Globus pallidus (tissue), 1 donor: ENCODE data around the gene PRSS56.

Source experiments
- DNase-seq: peaks from one replicate; pipeline ENCODE4 v3.0.0-alpha.2; 2015; ENCODE audit warnings: low spot score

PRSS56 gene

DNA sequence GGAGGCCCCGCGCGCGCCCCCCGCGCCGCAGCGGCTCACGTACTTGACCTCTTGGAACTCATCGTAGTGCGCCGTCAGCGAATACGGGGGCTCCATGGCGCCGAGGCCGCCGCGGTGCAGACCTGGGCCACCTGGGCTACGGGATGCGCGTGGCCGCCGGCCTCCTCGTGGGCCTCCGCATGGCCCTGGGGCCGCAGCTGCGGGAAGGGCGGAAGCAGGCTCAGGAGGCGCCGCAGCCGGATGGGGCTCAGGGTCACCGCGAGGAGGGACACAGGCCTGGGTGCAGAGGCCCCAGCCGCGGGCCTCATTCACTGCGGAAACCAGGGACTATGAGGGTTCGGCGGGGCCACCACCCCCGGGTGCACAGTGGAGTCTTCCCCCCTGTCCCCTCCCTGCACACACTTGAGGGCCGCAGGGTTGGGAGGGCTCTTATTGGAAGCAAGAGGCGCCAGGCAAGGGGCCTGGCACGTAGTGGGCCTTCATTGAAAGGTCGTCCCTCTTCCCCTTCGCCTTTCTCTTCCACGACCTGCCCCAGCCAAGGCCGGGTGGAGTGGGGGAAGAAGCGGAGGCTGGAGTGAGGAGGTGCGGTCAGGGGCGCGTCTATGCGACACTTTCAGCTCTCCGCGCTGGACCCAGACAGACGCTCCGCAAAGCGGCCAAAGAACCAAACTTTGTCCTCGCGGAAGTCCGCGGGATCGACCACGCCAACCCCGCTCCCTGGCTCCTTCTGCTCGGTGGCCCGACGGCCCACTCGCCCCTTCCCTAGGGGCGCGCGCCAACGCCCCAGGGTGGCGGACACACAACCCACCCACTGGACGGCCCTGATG is 33.4 kb upstream of the PRSS56 start:
- no peak for DNase-seq

GRCh38 chr2:232487385-232488096 is 32.6 kb upstream of the PRSS56 start, which contains the start of gene ECEL1:
TSS of gene ECEL1 (minus strand) at chr2:232487834. CDS start at chr2:232486653, 1,181 bp downstream.
- no peak for DNase-seq

DNA sequence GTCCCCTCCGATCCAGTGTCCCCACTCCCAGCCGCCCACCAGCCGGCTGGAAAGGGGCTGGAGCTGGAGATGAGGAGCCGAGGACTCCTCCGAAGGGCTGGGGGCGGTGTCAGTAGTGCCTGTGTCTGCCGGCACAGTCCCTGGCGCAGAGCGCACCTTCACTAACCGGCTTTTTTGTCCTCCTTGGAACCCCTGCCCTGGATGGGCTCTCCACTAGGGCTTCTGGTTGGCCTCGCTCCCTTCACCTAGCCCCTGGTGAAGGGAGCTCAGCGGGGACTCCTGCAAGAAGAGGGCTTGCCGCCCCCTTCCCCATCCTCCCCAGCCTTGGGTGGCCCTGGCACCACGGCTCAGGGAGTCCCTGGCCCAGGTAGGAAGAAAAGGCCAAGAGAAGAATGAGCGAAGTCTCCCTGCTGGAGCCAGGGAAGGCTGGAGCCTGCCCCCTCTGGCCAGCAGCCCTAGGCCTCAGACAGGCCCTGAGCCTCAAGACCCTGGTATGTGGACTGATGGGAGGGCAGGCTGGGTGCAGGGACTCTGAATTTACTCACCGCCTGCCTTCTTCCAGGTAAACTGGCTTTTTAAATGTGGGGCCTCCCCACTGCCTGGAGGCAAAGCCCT is 32.0 kb upstream of the PRSS56 start:
- no peak for DNase-seq

GRCh38 chr2:232488721-232489300 is 31.4 kb upstream of the PRSS56 start:
- DNase-seq, result no peak

DNA sequence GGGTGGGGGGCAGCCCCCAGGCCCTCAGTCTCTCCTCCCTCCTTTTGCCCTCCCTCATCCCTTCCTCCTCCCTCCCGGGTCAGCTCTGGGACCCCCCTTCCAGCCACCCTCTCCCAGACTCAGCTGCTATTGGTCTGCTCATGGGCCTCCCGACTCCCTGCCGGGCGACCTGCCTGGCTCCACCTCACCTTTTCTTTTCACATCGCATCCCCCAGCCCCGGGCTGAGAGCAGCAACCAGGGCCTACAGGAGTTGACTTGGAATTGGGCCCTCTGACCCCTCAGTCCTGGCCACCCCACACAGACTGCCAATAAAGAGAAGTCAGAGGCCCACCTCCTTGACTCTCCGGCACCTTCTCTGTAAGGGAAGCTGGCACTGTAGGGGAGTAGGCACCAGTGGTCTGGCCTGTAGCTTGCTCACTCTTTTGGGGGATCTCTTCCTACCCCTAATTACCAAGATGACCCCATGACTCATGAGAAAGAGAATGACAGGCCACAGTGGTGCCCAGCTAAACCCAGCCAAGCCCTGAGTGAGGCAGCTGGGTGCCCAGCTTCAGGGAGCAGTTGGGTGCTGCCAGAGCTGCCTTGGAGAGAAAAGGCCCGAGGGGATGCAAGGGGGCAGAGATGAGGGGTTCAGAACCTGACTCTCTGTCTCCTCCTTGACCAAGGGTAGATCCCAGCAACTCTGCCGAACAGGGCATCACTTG is 30.5 kb upstream of the PRSS56 start:
- DNase-seq, result no peak

DNA sequence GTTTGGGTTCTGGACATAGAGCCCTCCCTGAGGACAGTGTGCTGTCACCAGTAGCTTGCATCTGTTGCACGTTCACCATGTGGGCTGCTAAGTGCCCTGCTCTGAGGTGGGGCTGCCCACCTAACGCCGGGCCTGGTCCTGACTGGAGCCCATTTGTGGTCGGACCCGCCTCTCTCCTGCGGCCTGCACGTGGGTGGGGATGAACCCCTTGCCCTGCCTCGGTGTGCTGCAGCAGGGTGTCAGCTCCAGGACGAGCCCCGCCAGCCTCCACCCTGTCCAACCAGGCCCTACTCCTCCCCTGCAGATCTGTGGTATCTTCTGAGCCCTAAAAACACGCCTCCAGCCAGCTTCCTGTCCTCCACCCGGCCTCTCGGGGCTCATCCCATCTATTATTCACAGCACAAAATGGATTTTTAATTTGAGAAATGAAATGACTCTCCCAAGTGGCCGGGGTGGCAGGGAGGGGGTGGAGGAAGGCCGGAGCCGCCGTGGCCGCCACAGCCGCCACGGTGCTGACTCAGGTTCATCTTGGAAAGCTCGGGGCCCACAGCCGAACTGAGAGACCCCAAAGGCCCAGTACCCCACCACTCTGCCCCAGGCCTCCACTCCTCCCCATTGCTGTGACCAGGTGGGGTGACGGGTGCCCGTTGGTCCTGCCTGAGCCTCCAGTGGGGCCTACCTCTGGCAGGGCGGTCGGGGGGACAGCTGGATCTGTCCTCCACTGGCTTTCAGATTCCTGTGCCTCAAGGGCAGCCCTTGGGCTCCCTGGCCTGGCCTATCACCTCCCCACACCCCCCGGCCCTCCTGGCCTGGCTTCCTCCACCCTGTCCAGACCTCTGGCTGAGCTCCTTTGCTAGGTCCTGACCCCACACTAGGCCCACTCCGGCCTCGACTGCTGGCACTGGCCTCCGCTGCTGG is 29.7 kb upstream of the PRSS56 start:
- DNase-seq, result no peak

GRCh38 chr2:232491139-232491780 is 28.9 kb upstream of the PRSS56 start:
- DNase-seq, result no peak

- no peak for DNase-seq
Measured at GRCh38 chr2:232492236-232492848, 27.8 kb upstream of the PRSS56 start.

DNA sequence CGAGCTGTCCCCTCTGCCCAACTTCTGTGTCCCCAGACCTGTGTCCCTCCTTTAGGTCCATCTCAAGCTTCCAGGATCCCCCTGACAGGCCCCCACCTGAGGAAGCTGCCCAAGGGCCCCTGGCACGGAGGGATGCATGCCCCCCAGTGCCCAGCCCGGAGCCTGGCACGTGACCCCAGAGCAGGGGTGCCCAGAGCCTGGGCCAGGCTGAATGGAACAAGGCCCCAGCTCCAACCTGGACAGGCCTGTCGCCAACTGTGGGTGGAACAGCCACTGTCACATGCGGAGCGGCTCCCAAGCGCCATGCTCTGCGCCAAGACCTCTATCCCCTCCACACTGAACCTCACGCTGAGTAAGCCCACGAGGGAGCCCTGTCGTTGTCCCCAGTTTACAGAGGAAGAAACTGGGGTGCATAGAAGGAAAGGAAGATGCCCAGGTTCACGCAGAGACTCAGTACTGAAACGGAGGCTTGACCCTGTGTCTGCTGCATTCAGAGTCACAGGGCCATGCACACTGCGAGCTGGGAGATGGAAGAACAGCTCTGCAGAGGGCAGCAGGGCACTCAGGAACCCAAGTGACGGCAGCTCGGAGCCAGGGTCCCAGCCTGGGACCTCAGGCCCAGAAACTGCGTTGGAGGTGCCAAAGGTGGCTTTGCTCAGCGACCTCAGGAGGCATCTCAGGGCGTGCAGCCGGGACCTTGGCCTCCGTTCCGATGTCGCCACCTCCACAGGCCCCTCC is 27.1 kb upstream of the PRSS56 start:
- no peak for DNase-seq

DNA sequence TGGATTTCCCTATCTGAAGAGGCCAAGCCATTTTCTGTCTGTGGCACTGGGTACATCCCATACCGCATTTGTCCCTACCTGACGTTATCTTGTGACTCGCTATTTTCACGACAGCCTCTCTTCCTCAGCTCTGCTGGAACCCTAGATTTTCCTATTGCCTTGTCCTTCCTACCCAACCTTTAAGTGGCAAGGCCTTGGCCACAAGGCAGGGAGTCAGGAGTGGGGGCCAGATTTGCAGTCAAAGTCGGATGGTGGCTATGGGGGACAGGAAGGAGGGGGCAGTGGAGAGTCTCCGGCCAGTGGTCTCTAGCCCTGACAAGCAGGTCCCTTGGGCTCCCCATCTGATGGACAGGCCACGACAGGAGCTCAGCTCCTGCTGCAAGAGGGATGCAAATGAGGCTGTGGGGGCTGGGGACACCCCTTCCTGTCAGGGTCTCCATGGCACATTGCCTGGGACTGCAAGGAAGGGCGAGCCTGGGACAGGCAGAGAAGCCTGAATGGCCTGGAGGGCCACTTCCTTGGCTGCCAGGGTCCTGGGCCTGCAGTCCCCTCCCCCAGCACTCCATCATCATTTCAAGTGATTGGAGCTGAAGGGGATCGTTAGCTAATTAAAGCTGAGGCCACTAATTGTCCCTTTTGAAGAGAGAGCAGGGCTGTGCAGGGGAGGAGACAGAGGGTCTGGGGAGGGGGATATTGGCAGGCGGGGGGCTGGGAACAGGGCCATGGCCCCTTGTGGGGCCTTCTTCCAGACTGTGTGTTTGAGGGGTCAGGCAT is 26.3 kb upstream of the PRSS56 start:
- no peak for DNase-seq

DNA sequence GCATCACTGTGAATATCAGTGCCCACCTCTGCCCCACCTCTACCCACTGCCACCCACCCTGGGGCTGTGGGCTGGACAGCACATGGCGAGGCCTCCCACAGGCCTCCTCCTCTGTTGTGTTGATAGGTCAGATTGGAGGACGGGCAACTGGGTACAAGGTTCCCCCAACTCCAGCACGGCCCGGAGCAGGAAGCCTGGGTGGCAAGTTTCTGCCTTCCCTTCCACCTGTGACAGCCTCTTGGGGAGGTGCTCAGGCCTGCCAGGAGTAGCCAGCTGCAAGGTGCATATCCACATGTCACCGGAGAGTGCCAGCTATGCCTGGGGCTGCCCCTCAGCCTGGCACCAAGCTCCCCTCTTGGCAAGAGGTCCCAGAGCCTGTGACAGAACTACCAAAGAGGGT is 25.6 kb upstream of the PRSS56 start:
- no peak for DNase-seq

GRCh38 chr2:232495292-232495691 is 24.9 kb upstream of the PRSS56 start:
- DNase-seq, result no peak

DNA sequence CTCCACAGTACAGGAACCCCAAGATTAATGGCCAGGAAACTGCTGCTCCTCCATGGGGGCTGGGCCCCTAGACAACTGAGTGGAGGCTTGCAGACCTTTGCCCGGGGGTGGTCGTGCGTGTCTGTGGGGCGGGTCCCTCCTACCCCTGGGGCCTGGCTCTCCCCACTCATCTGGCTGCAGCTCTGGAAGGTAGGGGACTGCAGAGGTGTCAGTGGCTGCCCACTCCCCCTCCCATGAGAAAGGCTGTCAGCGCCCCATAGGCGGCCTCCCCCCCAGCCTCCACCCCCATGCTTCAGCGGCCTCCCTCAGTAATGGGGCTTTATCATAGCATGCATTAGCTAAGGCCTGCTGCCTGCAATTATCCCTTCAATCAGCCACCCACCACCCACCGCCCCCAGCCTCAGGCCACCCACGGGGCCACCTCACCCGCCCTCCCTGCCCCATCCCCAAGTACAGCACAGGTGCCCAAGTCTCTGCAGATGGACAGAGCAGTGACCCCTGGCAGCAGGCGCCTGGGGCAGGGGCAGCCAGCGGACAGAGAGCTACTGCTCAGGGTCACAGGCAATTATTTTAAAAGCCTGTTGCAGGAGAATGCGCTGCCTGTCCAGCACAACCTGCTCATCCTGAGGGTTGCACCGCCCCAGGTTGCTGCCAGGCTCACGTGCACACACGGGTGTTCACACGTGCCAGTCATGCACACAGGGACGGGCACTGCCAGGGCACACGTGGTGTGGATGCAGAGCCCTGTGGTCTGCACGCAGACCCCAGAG is 23.5 kb upstream of the PRSS56 start:
- no peak for DNase-seq

GRCh38 chr2:232497348-232497747 is 22.8 kb upstream of the PRSS56 start:
- DNase-seq, result no peak

- no peak for DNase-seq
Measured at GRCh38 chr2:232498452-232498851, 21.7 kb upstream of the PRSS56 start.

GRCh38 chr2:232501331-232501771 is 18.8 kb upstream of the PRSS56 start:
- DNase-seq, result no peak

DNA sequence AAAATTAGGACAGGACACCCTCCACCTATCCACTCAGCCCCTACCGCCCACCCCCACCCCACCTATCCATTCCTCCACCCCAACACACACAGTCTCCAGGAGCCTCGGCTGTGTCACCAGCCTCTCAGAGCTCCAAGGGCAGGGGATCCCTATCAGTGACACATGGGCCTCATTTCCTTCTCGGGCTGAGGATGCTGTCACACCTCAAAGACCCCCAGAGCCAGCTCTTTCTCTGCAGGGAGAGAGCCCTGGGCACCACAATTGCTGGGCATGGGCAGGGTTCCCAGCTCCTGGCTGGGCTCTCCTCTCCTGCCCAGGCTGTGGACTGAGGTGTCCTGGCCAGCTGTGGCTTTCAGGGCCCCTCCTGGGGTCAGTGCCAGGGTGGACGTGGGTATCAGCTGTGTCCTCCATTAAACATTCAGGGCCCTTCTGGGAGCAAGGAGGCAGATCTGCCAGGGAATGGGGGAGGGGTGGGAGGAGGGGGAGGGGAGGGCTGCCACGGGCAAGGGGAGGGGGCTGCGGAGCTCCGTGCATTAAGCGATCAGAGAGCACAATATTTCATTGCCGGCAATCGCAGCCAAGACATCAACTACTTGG is 18.3 kb upstream of the PRSS56 start:
- DNase-seq, result no peak
